GM12878 (cell line): ENCODE results near the gene SPRED2. TPM values are rescaled to one million over a fixed set of nuclear protein-coding genes. Genes with fewer than 3 reads are reported as not detected.

Experiments used
- ATAC-seq: fragments of 200-7000 bp; cut with Tn5 transposase; 3 replicates; pipeline ENCODE4 v1.9.1; 2020; ENCODE audit warnings: mild to moderate bottlenecking, moderate library complexity
- BruUV-seq: library from RNA; stranded (reverse); fragments of 400-500 nt; replicated peaks from 2 replicates; lab custom pipeline; 2021; lab: Mats Ljungman, UMichigan
- CTCF ChIA-PET: fragments of 300-600 bp; sonication (Branson Sonifier 250); formaldehyde crosslinking; extraction: SDS; loops from one replicate; lab custom pipeline; 2021; ENCODE audit warnings: inconsistent platforms; lab: Yijun Ruan, JAX
- POLR2A ChIA-PET: fragments of 350-600 bp; formaldehyde crosslinking; extraction: SDS; loops from one replicate; lab custom pipeline; 2021; ENCODE audit warnings: inconsistent platforms; lab: Charles Lee
- RAD21 ChIA-PET: fragments of 300-600 bp; sonication (Branson Sonifier 250); formaldehyde crosslinking; loops from one replicate; lab custom pipeline; 2023; ENCODE audit warnings: antibody characterized with exemption; ENCODE audit not compliant: unreplicated experiment; lab: Charles Lee
- SMC1A ChIA-PET: fragments of 300-600 bp; sonication (Branson Sonifier 250); formaldehyde crosslinking; loops from one replicate; lab custom pipeline; 2023; ENCODE audit not compliant: unreplicated experiment, uncharacterized antibody; lab: Charles Lee
- DNase-seq: peaks from one replicate; pipeline ENCODE4 v3.0.0-alpha.2; 2011; ENCODE audit warnings: low read depth, low spot score
- FAIRE-seq: peaks from 3 replicates; lab custom pipeline; 2011; peaks lifted over from hg19 to GRCh38; lab: Jason Lieb, UNC
- H2AFZ ChIP-seq: 2 replicates; pipeline ENCODE4 v1.6.0; 2011; ENCODE audit warnings: low read depth, low read length, control low read depth; ENCODE audit not compliant: control insufficient read depth
- H3K27ac ChIP-seq: 2 replicates; pipeline ENCODE4 v1.5.1; 2011; ENCODE audit warnings: control low read depth; ENCODE audit not compliant: control insufficient read depth, insufficient read depth
- H3K27me3 ChIP-seq, 2 experiments: replicated peaks in 1 of 2; 2 replicates each; pipeline versions ENCODE4 v1.6.0 to v1.6.1; 2011; ENCODE audit warnings: low read length in 1 of 2; ENCODE audit not compliant: control insufficient read depth in 2 of 2, insufficient read depth in 2 of 2
- H3K36me3 ChIP-seq, 2 experiments: 2 replicates each; pipeline ENCODE4 v1.5.1; 2011; ENCODE audit warnings: low read length in 1 of 2; ENCODE audit not compliant: control insufficient read depth in 2 of 2, insufficient read depth in 2 of 2
- H3K4me1 ChIP-seq: 2 replicates; pipeline ENCODE4 v1.6.1; 2011; ENCODE audit warnings: mild to moderate bottlenecking, low read length, moderate library complexity, mixed read lengths; ENCODE audit not compliant: control insufficient read depth, insufficient read depth
- H3K4me2 ChIP-seq: 2 replicates; pipeline ENCODE4 v1.6.0; 2011; ENCODE audit warnings: control low read depth; ENCODE audit not compliant: control insufficient read depth, insufficient read depth
- H3K4me3 ChIP-seq: fragments of 200-600 bp; sonication (generic); 2 replicates; pipeline ENCODE4 v1.5.1; 2016
- H3K79me2 ChIP-seq: 2 replicates; pipeline ENCODE4 v1.6.0; 2011; ENCODE audit warnings: low read length; ENCODE audit not compliant: control insufficient read depth, insufficient read depth
- H3K9ac ChIP-seq: 2 replicates; pipeline ENCODE4 v1.8.0; 2011; ENCODE audit warnings: low read length, control low read depth, mixed read lengths; ENCODE audit not compliant: control insufficient read depth, insufficient read depth
- H3K9me3 ChIP-seq: replicated peaks from 3 replicates; pipeline ENCODE4 v1.5.1; 2011; ENCODE audit warnings: mild to moderate bottlenecking, low read length; ENCODE audit not compliant: control insufficient read depth, insufficient read depth
- H4K20me1 ChIP-seq: 2 replicates; pipeline ENCODE4 v1.6.0; 2011; ENCODE audit not compliant: control insufficient read depth, insufficient read depth
- BACH1 ChIP-seq: fragments of 450-650 bp; IDR thresholded peaks from 2 replicates; pipeline ENCODE4 v1.6.1; 2017; ENCODE audit warnings: mild to moderate bottlenecking, borderline replicate concordance
- BRCA1 ChIP-seq: IDR thresholded peaks from 2 replicates; pipeline ENCODE4 v1.6.1; 2011; ENCODE audit warnings: low read depth, low read length, improper control_type of control experiment
- CBX5 ChIP-seq: sonication (generic); IDR thresholded peaks from 2 replicates; pipeline ENCODE4 v1.6.1; 2016; ENCODE audit warnings: low read depth, moderate library complexity, mild to moderate bottlenecking, inconsistent platforms
- KDM1A ChIP-seq: fragments of 200-600 bp; sonication (generic); IDR thresholded peaks from 2 replicates; pipeline ENCODE4 v1.6.1; 2016; ENCODE audit warnings: borderline replicate concordance
- MEF2A ChIP-seq: IDR thresholded peaks from 2 replicates; pipeline ENCODE4 v1.6.1; 2011; ENCODE audit warnings: low read depth, mild to moderate bottlenecking, low read length, moderate library complexity; ENCODE audit not compliant: insufficient read depth
- NFIC ChIP-seq: IDR thresholded peaks from 2 replicates; pipeline ENCODE4 v1.6.1; 2012; ENCODE audit warnings: low read depth, mild to moderate bottlenecking, inconsistent platforms, low read length, moderate library complexity
- RAD51 ChIP-seq: fragments of 450-650 bp; IDR thresholded peaks from 2 replicates; pipeline ENCODE4 v1.6.1; 2016; ENCODE audit warnings: moderate library complexity, mild to moderate bottlenecking, inconsistent platforms
- SIX5 ChIP-seq: IDR thresholded peaks from 2 replicates; pipeline ENCODE4 v1.6.1; 2011; ENCODE audit warnings: mild to moderate bottlenecking, low read depth, low read length, moderate library complexity; ENCODE audit not compliant: severe bottlenecking
- STAT1 ChIP-seq: fragments of 450-650 bp; conservative IDR thresholded peaks from 2 replicates; pipeline ENCODE4 v1.6.1; 2014; ENCODE audit warnings: antibody characterized with exemption, mild to moderate bottlenecking
- STAT3 ChIP-seq: IDR thresholded peaks from 2 replicates; pipeline ENCODE4 v1.6.1; 2011; ENCODE audit warnings: low read depth, low read length, improper control_type of control experiment
- TAF1 ChIP-seq: IDR thresholded peaks from 2 replicates; pipeline ENCODE4 v1.6.1; 2011; ENCODE audit warnings: mild to moderate bottlenecking, low read depth, low read length, borderline replicate concordance
- ZNF384 ChIP-seq: IDR thresholded peaks from 2 replicates; pipeline ENCODE4 v1.6.1; 2012; ENCODE audit warnings: low read depth, mild to moderate bottlenecking, low read length, improper control_type of control experiment, borderline replicate concordance
- WGBS: methylation state at CpG from one replicate; pipeline ENCODE4 v1.1.6; 2016; ENCODE audit warnings: low lambda C conversion rate; ENCODE audit not compliant: insufficient replicate concordance, insufficient coverage; ENCODE audit errors: missing lambda C conversion rate; 5-methylcytosine and 5-hydroxymethylcytosine counted together
- in situ Hi-C: fragments of 300-500 bp; cut with MboI; formaldehyde crosslinking; loops from 9 replicates; pipeline ENCODE4 v1.14.3; 2018; ENCODE audit warnings: mixed read lengths
- intact Hi-C: fragments of 100-400 bp; cut with micrococcal nuclease; formaldehyde crosslinking; loops from one replicate; pipeline ENCODE4 v1.14.2; 2022; ENCODE audit not compliant: unreplicated experiment
- polyA plus RNA-seq, 11 experiments: library from polyadenylated mRNA; depleted of rRNA in 4 of 11; unstranded in 6 of 11; stranded (reverse) in 5 of 11; fragments of >200 nt; fragmentation: Nextera tagmentation in 4 of 11; fragmentation: Illumina TruSeq in 1 of 11; extraction: Ambion mirVana in 4 of 11; extraction: Trizol in 1 of 11; gene quantifications; 1 replicate in 1 of 11; 2 replicates in 10 of 11; pipeline versions ENCODE4 v1.2.1 to v1.2.3, GENCODE V29; 2011 to 2016; ENCODE audit warnings: inconsistent platforms in 2 of 11, missing spikeins in 2 of 11, low read depth in 1 of 11
- total RNA-seq, 4 experiments: library from RNA; depleted of rRNA in 3 of 4; stranded (reverse); fragments of >200 nt in 3 of 4; fragmentation: Illumina TruSeq in 1 of 4; extraction: Trizol in 1 of 4; gene quantifications; 2 replicates each; pipeline versions ENCODE4 v1.2.1 to v1.2.3, GENCODE V29; 2013 to 2021
- TF ChIP-seq, protein P1 (sequence below): IDR thresholded peaks from 2 replicates; pipeline ENCODE4 v1.6.1; 2012; ENCODE audit warnings: low read depth, low read length, improper control_type of control experiment
- TF ChIP-seq, protein P2 (sequence below): IDR thresholded peaks from 2 replicates; pipeline ENCODE4 v1.6.1; 2012; ENCODE audit warnings: improper control_type of control experiment, low read depth, low read length; ENCODE audit not compliant: insufficient replicate concordance
- TF ChIP-seq, protein P3 (sequence below): fragments of 150-350 bp; IDR thresholded peaks from 2 replicates; pipeline ENCODE4 v1.6.1; 2016; ENCODE audit warnings: low read depth, low read length

Gene SPRED2
- total and polyA plus RNA-seq, 10 of the 15 experiments (the other 5 are each of a cell fraction or from before 2014, with no cell fraction given), result 3.0 to 23.9 (median 9.7) TPM

DNA sequence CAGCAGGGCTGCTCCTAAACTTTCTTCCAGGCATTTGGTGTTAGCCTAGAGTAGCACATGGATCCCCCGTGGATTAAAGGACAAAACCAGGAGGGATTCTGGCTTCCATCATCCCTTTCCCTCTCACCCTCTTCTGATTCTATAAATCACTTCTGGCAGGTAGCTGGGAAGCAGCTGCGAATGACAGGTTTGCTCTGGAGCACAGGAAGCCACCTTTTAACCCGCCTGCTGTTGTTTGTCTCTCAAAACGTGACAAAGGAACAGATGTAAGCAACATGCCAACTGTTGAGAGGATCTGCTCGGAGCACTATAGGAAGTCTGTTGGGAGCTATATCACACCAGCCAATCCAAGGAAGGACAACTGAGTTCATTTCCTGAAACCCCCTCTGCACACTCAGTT, 102.9 kb downstream of the SPRED2 start (continued):
- TF ChIP-seq TAF1 (no peak), BRCA1 (no peak), STAT1 (no peak), RAD51 (no peak)
- TF ChIP-seq, all 136 proteins: peak for 0

DNA sequence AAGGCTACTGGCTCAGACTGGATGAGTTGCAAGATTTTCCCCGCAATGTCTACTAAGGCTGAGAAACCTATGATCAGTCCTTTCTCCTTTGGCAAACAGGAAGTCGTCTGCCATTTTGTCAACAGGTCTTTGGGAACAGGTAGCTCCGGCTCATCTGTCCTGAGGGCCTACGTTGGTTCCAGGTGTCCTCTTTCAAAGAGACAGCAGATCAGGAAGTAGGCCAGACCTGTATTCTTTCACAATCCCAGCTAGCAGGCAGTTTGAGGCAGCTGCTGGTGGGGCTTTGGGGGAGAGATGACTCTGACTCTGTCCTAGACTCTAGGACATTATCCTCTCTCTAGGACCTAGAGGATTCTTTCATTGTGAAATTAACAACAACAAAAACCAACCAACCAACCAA, 106.1 kb downstream of the SPRED2 start:
- 56% methylated on average over 4 of the region's 4 CpGs for WGBS
- ChIA-PET SMC1A (interaction anchor here (0.6 to 1.9 kb wide), 8 partner anchors 26 to 241 kb away, joined by 3 to 8 read pairs (median 4); no protein-coding TSS in a partner anchor), CTCF (interaction anchor here (0.7 to 1.2 kb wide), 5 partner anchors 11 to 1577 kb away, joined by 3 to 4 read pairs (median 3); no protein-coding TSS in a partner anchor), RAD21 (interaction anchor here (0.7 to 1.0 kb wide), 3 partner anchors 55 to 81 kb away, joined by 3 read pairs; no protein-coding TSS in a partner anchor), POLR2A (interaction anchor here (0.6 to 0.7 kb wide), 2 partner anchors 50 to 498 kb away, joined by 3 read pairs; no protein-coding TSS in a partner anchor)
- no peaks in the 10 kb centered on the region for H3K79me2 ChIP-seq
- peaks cover 0 to 2% of the 10 kb centered on the region in 2 experiments; a peak in 1 of 4 replicates for H3K36me3 ChIP-seq
- H3K27ac ChIP-seq, result no peak overlapping the region
- H4K20me1 ChIP-seq, result no peaks in the 10 kb centered on the region
- no TSS peak for BruUV-seq
- no peak for ATAC-seq
- FAIRE-seq, result no peak
- no peak overlapping the region for H2AFZ ChIP-seq
- H3K4me2 ChIP-seq, result no peak overlapping the region
- peaks cover 17% of the 10 kb centered on the region for H3K4me1 ChIP-seq
- intact Hi-C loops (no loop called here), in situ Hi-C loops (no loop called here)
- DNase-seq, result no peak
- no peak overlapping the region for H3K4me3 ChIP-seq
- no peaks in the 10 kb centered on the region for H3K27me3 ChIP-seq
- no peaks in the 10 kb centered on the region for H3K9me3 ChIP-seq
- no peak overlapping the region for H3K9ac ChIP-seq
- no peak for TF ChIP-seq BACH1
- no peak for TF ChIP-seq MEF2A
- TF ChIP-seq, protein P1, sequence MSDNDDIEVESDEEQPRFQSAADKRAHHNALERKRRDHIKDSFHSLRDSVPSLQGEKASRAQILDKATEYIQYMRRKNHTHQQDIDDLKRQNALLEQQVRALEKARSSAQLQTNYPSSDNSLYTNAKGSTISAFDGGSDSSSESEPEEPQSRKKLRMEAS, result no peak
- no peak for TF ChIP-seq NFIC
- TF ChIP-seq, protein P2, sequence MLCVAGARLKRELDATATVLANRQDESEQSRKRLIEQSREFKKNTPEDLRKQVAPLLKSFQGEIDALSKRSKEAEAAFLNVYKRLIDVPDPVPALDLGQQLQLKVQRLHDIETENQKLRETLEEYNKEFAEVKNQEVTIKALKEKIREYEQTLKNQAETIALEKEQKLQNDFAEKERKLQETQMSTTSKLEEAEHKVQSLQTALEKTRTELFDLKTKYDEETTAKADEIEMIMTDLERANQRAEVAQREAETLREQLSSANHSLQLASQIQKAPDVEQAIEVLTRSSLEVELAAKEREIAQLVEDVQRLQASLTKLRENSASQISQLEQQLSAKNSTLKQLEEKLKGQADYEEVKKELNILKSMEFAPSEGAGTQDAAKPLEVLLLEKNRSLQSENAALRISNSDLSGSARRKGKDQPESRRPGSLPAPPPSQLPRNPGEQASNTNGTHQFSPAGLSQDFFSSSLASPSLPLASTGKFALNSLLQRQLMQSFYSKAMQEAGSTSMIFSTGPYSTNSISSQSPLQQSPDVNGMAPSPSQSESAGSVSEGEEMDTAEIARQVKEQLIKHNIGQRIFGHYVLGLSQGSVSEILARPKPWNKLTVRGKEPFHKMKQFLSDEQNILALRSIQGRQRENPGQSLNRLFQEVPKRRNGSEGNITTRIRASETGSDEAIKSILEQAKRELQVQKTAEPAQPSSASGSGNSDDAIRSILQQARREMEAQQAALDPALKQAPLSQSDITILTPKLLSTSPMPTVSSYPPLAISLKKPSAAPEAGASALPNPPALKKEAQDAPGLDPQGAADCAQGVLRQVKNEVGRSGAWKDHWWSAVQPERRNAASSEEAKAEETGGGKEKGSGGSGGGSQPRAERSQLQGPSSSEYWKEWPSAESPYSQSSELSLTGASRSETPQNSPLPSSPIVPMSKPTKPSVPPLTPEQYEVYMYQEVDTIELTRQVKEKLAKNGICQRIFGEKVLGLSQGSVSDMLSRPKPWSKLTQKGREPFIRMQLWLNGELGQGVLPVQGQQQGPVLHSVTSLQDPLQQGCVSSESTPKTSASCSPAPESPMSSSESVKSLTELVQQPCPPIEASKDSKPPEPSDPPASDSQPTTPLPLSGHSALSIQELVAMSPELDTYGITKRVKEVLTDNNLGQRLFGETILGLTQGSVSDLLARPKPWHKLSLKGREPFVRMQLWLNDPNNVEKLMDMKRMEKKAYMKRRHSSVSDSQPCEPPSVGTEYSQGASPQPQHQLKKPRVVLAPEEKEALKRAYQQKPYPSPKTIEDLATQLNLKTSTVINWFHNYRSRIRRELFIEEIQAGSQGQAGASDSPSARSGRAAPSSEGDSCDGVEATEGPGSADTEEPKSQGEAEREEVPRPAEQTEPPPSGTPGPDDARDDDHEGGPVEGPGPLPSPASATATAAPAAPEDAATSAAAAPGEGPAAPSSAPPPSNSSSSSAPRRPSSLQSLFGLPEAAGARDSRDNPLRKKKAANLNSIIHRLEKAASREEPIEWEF, result no peak
- no peak for TF ChIP-seq KDM1A
- TF ChIP-seq, protein P3, sequence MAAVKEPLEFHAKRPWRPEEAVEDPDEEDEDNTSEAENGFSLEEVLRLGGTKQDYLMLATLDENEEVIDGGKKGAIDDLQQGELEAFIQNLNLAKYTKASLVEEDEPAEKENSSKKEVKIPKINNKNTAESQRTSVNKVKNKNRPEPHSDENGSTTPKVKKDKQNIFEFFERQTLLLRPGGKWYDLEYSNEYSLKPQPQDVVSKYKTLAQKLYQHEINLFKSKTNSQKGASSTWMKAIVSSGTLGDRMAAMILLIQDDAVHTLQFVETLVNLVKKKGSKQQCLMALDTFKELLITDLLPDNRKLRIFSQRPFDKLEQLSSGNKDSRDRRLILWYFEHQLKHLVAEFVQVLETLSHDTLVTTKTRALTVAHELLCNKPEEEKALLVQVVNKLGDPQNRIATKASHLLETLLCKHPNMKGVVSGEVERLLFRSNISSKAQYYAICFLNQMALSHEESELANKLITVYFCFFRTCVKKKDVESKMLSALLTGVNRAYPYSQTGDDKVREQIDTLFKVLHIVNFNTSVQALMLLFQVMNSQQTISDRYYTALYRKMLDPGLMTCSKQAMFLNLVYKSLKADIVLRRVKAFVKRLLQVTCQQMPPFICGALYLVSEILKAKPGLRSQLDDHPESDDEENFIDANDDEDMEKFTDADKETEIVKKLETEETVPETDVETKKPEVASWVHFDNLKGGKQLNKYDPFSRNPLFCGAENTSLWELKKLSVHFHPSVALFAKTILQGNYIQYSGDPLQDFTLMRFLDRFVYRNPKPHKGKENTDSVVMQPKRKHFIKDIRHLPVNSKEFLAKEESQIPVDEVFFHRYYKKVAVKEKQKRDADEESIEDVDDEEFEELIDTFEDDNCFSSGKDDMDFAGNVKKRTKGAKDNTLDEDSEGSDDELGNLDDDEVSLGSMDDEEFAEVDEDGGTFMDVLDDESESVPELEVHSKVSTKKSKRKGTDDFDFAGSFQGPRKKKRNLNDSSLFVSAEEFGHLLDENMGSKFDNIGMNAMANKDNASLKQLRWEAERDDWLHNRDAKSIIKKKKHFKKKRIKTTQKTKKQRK, result no peak
- TF ChIP-seq SIX5, result no peak
- TF ChIP-seq STAT3, result no peak
- no peak for TF ChIP-seq CBX5
- TF ChIP-seq ZNF384, result no peak
